ENCODE measurements around the gene OR2F2.

Gene OR2F2, protein sequence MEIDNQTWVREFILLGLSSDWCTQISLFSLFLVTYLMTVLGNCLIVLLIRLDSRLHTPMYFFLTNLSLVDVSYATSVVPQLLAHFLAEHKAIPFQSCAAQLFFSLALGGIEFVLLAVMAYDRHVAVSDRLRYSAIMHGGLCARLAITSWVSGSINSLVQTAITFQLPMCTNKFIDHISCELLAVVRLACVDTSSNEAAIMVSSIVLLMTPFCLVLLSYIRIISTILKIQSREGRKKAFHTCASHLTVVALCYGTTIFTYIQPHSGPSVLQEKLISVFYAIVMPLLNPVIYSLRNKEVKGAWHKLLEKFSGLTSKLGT

DNA sequence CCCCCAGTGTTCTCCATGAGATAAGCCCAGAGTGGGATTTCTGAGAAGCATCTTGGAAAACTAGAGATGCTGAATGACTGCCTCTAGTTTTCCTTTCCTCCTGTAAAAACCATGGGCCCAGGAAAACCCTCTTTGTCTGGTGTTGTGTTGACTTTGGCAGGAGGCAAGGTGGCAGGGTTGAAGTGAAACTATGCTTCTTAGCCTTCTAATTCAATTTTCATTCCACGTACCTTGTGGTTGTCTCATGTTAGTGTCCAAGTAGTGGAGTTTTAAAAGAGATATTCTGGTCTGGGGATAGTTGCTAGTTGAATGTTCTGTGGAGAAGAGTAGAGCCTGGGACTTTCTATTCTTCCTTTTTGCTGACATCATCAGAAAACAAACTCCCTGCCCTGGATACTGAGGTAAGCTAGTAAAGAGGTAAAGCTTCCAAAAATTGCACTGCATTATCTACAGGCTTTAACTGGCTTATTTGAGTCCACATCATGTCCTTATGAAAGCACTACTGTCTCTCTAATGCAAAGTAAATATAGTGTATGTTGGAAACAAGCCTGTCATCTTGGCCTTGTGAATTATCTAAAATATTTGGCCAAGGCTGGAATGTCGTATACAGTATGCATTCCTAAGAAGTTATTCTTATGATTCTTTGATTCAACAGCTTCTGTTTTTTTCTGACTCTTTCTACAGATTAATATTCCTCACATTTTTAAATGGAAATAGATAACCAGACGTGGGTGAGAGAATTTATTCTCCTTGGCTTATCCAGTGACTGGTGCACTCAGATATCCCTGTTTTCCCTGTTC is at the start of gene OR2F2:
Gene OR2F2, plus strand, starts transcription at position 708 of the 800 bp plus-strand sequence. Its CDS starts 0 bp downstream, at position 708.
- no peak for DNase-seq

DNA sequence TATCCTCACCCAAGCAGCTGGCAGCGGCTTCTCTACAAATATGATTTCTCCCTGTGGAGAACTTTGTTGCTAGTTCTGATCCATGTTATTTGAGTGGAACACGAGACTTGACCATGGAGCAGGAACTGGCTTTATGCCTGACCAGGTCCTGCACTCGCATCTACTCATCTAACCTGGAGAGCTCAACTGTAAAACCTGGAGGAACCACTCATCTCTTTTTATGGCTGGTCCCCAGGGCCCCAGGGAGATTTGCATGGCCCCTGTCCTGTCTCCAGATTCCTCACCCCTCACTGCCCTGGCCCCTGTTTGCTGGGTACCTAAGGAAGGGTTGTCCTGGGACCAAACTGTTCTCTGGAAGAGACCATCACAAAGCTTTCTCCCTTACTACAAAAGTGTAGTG is 49.1 kb upstream of the OR2F2 start:
- DNase-seq: no peak

DNA sequence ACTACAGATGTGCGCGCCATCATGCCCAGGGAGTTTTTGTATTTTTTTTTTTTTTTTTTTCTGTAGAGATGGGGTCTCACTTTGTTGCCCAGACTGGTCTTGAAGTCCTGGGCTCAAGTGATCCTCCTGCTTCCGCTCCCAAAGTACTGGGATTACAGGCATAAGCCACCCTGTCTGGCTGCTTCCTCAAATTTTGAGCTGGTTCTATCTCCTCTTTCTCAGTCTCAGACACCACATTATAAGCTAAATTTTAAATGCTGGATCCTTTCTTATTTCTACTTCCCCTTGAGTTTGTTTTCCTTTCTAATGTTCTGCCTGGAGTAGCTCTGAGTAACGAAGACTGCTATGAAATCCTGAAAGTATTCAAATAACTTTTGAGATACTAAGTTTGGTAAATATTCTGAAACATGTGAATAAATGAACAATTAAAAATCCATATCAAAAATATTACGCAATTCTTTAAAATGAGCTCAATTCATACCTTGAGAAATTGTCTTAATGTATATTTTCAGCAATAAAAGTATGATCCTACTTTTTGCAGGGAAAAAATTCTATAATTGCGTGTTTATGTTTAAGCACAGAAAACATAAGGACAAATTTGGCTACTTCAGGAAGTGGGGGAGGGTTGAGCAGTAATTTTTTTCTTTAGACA is 48.1 kb upstream of the OR2F2 start:
- DNase-seq: no peak

- DNase-seq: no peak
Measured at GRCh38 chr7:143889068-143889467, 46.0 kb upstream of the OR2F2 start.

GRCh38 chr7:143890558-143890957 is 44.5 kb upstream of the OR2F2 start:
- DNase-seq: no peak

DNA sequence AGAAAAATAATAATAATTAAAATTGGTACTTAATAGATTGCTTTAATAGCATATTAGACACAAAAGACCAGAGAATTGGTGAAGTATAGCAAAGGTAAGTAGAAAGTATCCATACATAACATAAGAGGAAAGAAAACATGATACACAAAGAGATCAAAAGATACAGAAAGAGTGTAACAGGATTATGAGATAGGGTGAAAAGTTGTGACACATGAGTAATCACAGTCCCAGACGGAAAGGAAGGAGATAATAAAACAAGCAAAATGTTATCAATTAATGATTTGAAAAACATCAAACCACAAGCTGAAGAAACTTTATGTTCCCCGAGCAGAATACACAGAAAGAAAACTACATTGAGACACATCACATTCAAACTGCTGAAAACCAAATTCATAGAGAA is 43.6 kb upstream of the OR2F2 start:
- no peak for DNase-seq

DNA sequence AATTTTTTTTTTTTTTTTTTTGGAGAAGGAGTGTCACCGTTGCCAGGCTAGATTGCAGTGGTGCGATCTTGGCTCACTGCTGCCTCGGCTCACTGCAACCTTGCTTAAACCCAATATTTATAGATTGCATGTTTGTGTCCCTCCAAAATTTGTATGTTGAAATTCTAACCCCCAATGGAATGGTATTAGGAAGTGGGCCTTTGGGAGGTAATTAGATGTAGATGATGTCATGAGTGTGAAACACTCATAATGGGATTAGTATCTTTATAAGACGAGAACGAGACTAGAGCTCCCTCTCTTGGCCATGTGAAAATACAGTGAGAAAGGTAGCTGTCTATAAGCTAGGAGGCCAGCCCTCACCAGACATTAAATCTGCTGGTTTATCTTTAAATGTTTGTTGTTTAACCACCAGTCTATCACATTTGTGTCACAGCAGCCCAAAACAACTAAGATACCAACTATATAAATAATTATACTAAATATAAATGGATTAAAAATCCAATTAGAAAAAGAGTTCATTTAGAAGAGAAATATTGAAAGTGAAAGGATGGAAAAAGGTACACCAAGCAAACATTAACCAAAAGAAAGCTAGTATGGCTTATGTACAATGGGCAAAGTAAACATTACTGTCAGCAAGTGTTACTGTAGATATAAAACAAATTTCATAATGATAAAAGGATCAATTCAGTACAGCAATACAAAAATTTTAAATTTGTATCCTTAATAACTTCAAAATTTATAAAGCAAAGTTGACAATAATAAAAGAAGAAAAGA is 42.3 kb upstream of the OR2F2 start:
- DNase-seq: peak; percentile 58

GRCh38 chr7:143896667-143897066 is 38.4 kb upstream of the OR2F2 start:
- no peak for DNase-seq

DNA sequence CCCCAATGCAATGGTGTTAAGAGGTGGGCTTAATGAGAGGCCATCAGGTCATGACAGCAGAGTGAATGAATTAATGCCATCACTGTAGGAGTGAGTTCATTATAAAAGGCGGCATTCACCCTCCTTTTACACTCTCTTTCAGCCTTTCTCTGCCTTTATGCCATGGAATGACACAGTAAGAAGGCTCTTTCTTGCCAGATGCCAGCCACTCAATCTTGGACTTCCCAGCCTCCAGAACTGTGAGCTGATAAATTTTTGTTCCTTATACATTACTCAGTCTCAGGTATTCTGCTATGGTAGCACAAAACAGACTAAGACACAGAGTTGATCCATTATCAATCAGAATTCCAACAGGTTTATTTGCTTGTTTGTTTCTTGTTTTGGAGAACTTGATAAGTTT is 36.2 kb upstream of the OR2F2 start:
- DNase-seq: no peak

GRCh38 chr7:143900230-143900766 is 34.7 kb upstream of the OR2F2 start:
- no peak for DNase-seq

GRCh38 chr7:143901332-143901667 is 33.7 kb upstream of the OR2F2 start:
- no peak for DNase-seq

DNA sequence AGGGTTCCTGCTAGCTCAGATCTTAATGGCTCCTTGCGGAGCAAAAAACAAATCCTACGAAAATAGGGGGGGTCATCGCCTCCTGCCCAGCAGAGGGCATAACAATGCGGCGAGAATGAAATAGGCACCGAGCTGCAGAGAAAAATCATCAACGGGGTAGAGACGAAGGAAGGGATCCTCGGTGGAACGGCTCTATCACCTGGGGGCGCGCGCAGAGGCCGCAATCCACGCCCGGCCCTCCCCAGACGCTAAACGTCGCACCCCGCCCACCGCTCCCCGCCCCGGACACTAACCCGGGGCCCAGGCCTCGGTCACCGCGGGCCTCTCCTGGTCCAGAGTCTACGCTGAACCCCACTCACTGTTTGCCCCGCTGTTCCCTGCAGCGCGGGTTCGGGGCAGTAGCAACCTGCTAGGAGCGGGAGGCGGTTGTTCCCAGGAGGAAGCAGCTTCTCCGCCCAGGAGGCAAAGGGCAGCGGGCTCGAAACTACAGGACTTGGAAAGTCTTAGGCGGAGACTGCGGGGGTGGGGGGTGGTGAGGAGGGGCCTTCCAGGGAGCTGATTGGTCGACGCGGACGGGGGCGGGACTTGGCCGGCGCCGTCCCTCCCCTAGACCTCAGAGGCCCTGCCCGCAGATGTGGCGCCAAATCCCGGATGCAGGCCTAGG is 33.2 kb upstream of the OR2F2 start, which contains the start of gene TCAF1:
Gene TCAF1, minus strand, starts transcription at position 509 of the 664 bp plus-strand sequence. CDS start 25,568 bp downstream, outside the sequence.
- DNase-seq: peak; percentile 94

- no peak for DNase-seq
Measured at GRCh38 chr7:143902332-143902899, 32.6 kb upstream of the OR2F2 start.

DNA sequence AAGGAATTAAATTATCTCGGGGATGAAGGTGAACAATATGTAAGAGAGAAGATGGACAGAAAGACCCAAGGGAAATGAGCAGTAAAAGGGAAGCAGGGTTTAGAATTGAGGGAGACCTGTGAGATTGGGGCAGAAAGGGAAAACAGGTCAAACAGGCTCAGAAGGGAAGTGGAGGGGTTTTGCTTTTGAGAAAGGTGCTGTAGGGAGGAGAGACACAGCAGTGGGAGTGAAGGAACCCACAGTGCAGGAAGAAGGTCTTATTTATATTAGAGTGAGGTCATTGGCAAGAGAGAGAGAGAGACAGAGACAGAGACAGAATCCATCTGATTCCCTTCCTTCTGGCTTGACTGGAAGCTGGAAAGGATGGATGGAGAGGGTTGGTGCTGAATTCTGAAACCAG is 29.5 kb upstream of the OR2F2 start:
- no peak for DNase-seq

DNA sequence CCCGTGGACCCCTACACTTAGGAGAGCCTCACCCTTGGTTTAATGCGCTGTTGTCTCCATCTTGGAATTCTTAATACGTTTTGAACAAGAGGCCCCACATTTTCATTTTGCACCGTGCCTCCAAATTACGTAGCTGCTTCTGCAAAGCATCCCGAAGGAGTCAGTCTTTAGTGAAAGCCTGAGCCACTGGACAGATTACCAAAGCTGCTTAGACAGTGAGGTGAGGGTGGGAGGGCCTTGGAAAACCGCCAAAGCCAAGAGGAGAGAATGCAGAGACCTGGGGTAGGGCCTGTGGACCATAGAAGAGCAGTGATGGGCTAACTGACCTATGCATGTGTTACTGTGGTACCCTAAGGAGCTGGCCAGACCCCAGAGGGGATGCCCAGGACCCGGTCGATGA is 28.9 kb upstream of the OR2F2 start:
- DNase-seq: no peak

- DNase-seq: no peak
Measured at GRCh38 chr7:143906895-143907294, 28.1 kb upstream of the OR2F2 start.

GRCh38 chr7:143908120-143908519 is 26.9 kb upstream of the OR2F2 start:
- no peak for DNase-seq

DNA sequence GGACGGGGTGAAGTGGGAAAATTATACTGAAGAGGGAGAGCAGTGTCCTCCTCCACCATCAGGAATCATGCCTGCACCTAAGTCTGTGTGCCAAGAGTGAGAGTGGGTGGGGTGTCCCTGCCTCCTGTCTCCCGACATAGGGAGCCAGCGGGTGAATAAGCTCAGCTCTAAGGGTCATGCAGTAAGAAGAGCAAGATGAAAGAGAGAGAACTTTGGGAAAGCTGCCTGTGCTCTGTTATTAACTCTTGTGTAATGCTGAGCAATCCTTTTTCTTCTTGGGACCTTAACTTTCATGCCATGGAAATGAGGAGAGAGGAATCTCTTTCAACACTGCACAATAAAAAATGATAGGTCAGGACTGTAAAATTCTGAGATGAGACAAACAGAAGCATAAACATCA is 25.2 kb upstream of the OR2F2 start:
- DNase-seq: no peak

DNA sequence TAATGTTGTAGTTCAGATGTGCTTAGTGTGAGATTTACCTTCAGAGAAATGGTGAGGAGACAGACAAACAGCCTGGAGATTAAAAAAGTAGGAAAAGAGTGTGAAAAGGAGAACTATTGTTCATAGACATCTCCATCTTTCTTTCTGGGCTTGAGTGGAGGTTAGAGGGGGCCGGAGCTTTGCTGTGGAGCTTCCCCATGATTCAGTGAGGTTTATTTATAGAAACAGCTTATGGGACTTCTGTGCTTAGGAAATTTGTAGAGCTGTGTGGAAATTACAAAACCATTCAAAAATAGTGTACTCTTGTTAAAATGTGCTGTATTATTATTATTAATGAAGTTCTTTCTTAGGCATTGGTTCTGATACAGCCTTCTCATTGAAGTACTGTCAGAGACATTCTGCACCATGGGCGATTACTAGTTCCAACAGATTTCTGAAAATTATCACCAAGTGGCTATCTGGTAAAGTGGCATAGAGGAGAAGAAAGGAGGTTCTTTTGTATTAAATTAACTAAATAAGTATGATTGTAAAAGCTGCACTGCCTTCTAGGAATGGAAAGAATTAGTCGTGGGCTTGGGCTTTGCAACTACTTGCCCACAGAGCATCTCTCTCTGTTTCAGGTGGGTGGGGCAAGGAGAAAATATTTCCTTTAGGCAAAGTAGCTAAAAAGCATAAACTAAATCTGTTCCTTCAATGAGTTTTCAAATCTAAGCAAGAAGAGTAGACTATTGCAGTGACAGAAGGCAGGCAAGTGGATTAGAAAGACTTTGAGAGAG is 24.4 kb upstream of the OR2F2 start:
- no peak for DNase-seq

GRCh38 chr7:143913945-143914615 is 21.0 kb upstream of the OR2F2 start:
- no peak for DNase-seq
